GM19397 (cell line): ENCODE measurements around the gene HGF.
"Not testable (repeated sequence)": the region's sequence is repeated elsewhere in the genome, so short reads cannot be mapped to it uniquely, and the experiment has no call there.

Experiments used
- ATAC-seq: cut with Tn5 transposase; IDR thresholded peaks from one replicate; pipeline ENCODE4 v1.9.1; 2021; ENCODE audit warnings: mild to moderate bottlenecking, moderate library complexity; ENCODE audit not compliant: unreplicated experiment

Gene HGF

GRCh38 chr7:81769891-81770727 is at the start of gene HGF:
HGF (minus strand) TSS chr7:81770047; CDS start chr7:81769971, 76 bp downstream.
- ATAC-seq: no peak

GRCh38 chr7:81816312-81816711 is 46.5 kb upstream of the HGF start:
- ATAC-seq: no peak

DNA sequence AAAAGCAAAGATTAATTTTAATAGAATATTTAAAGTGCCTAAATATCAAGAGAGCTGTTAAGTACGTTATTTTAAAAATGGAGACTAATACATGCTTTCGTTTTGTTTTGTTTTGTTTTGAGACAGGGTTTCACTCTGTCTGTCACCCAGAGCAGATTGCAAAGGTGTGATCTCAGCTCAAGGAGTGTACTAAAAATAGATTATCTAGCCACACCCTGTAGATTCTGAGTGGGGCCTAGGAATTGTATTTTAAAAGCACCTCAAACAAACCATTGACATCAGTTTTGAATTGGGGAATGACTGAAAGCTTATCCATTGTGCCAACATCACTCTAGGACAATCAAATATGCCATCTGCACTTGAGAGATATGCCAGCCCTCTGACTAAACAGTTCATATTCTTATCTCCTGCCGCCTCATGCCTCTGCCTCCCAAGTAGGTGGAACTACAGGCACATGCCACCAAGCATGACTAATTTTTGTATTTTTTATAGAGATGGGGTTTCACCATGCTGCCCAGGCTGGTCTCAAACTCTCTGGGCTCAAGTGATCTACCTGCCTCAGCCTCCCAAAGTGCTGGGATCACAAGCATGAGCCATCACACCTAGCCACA is 43.1 kb upstream of the HGF start:
- peak; percentile 57 for ATAC-seq

DNA sequence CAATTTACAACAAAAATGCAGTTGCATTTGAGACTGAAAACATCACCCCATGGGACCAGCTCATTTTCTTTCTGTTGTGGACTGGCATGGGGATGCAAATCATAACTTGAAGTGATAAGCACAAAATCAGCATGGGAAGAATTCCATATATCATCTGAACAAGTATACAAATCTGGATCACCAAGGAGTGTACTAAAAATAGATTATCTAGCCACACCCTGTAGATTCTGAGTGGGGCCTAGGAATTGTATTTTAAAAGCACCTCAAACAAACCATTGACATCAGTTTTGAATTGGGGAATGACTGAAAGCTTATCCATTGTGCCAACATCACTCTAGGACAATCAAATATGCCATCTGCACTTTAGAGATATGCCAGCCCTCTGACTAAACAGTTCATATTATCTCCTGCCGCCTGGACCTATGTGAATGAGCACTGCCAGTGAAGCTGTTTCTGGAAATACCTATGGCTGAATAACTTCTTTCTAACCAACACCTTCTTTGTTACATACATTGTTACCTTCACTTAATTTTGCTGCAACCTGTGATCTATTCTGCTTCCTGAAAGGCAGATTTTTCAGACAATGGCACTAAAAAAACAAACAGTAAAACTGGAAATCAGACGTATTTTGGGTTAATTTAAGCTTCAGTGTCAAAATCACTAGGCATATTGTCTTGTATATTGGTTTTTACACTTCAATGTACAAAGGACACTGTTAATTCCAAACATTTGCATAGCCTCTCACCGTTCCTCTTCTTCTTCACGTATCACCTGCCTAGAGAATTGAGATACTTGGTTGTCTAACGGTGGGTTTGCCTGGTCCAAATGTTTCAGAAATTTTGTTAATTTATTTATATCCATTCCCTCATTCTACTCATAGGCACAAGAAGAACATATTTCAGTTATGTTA is 42.4 kb upstream of the HGF start:
- no peak for ATAC-seq

GRCh38 chr7:81810476-81811155 is 40.8 kb upstream of the HGF start:
- no peak for ATAC-seq

DNA sequence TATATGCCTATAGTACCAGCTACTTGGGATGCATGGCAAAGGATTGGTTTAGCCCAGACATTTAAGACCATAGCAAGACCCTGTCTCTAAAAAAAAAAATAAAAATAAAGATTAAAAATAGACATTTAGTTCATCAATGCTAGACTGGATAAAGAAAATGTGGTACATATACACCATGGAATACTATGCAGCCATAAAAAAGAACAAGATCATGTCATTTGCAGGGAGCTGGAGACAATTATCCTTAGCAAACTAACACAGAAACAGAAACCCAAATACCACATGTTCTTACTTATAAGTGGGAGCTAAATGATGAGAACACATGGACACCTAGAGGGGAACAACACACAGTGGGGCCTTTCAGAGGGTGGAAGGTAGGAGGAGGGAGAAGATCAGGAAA is 38.5 kb upstream of the HGF start:
- ATAC-seq: not testable (repeated sequence)

- ATAC-seq: no peak
These were observed 33.4 kb upstream of the HGF start for GRCh38 chr7:81803267-81803666.

GRCh38 chr7:81802251-81802650 is 32.4 kb upstream of the HGF start:
- ATAC-seq: no peak

DNA sequence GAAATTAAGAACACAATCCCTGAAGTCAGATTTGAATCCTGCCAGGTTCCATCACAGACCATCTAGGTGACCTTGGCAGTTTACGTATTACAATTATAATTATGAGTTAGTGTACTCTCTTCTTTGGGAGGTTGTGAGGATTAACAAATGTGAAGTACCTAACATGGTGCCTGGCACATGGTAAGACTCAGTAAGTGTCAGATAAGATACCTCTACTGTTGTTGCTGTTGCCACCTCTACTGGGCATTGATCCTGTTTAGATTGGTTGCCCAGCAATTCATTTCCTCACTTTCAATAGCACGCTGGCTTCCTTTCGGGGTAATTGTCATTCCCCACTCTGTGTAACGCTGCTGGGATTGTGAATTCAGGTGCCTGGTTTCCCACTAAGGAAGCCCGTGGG is 31.7 kb upstream of the HGF start:
- no peak for ATAC-seq

- ATAC-seq: no peak
These were observed 22.0 kb upstream of the HGF start for GRCh38 chr7:81791568-81792518.

- ATAC-seq: no peak
These were observed 20.8 kb upstream of the HGF start for GRCh38 chr7:81790686-81791085.

DNA sequence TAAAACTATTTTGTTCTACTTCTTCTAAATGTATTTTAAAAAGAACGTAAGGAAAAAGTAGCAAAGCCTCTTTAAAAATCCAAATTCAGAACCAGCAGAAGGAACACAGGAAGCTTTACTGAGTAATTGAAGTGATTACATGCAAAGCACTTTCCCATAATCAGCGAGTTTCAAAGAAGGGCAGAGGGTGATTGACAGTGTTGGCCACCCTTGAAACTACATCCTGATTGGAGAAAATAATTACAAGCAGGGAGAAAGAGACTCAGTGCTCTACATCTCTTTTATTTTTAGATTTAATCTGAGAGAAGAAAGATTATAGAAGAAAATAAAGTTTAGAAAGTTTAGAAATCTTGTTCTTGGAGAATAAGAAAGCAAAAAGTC is 20.3 kb upstream of the HGF start:
- ATAC-seq: no peak

DNA sequence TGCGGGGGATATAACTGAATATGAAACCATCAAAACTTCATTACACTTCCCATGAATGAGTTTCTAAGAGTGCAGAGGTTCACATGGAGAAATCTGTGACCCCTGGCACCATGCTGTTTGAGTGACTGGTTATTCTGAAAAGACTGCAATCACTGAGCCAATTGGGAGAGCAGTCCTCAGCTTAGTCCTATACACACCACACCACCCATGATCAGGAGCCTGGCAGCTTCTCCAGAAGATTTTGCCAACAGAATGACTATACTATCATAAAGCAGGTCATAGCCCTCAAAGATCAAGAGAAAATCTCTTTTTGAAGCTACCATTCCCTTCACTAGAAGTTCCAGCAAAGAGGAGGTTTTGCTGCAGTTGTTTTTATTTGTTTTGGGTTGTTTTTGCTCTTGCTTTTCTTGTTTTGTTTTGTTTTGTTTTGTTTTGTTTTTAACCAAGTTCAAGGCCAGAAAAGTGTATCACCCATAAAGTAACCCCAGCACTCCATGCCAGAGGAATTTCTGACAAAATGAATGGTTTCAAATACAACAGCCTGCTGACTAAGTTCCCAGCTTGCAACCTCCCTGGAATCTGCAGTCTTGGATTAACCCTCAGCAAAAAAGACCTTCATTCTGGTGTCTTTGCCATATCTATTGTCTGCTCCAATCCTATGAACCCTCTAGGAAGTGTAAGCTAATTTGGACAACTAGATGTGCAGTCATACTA is 19.7 kb upstream of the HGF start:
- no peak for ATAC-seq

DNA sequence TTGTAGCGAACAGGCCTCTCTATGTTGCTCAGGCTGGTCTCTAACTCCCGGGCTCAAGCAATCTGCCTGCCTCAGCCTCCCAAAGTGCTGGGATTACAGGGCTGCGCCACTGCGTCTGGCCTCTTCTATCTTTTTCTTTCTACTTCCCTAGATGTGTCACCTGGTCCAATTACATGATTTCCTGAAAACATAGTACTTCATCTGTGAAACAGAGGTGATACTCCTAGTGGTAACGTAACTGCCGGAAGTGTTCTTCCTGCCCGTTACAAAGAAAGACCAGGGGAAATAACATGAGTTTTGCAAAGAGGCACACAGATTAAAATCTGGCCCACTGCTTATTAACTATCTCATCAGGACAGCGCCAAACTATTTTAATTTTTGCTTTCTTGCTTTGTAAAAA is 18.4 kb upstream of the HGF start:
- ATAC-seq: no peak

DNA sequence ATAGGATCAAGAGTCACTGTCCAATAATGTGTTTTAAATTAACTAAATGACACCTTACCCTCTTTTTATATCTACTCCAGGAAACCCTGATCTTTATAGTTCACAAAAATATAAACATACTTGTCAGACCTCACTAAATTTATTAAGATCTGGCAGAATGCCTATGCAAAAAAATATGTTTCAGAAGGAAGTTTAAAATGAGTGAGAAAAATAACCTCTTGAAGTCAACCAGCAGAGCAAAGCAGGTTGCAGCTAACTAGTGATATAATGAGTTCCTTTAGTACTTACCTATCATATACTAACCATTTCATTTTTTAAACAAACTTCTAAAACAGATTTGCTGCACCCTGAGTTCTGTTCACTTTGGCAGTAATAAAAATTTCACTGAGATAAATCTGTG is 14.0 kb upstream of the HGF start:
- ATAC-seq: no peak

DNA sequence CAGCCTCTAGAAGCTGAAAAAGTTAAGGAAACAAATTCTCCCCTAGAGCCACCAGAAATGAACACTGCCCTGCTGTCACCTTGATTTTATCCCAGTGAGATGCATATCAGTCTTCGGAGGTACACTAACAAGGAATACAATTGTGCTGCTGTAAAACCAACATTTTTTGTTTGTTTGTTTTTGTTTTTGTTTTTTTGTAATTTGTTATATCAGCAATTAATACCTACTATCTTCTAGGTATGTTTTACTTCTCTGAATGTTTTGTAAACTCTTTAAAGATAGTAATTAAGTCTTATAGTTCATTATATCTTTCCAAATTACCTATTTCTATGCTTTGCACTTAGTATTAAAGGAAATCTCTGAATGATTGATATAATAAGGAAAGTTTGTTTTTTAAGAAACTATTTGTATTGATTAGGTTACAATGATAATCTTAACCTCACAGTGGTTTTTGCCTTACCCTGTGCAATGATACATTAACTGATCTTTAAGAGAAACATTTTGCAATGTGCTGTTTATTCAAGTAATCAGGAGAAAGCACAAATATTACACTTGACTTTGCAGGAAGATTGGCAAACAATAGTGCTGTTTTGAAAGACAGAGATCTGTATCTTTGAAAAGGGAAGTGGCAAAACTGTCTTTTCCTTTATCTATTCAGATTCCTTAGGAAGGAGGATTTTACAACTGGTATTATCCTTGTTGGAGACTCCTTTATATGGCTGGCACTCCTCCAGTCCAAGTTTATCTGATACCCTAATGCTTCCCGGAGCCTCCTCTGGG is 11.3 kb upstream of the HGF start:
- no peak for ATAC-seq

GRCh38 chr7:81779706-81780105 is 9.9 kb upstream of the HGF start:
- ATAC-seq: no peak

DNA sequence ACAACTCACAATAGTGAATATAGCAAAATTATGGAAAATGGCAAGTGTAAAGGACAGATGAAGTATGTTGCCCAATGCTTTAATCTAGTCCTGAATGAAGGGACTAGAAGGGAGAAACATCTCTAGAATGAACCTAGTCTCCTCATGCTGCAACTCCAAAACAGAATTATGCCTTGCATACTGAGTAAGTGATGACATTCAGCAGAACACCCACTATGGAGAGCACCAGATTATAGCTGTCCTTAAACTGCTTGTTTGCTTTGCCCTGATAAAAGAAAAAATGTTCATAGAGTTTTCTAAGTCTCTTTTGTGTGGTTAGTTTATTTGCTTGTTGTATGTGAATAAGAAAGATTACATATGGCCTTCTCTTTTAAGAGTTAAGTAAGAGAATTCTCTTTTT is 7.8 kb upstream of the HGF start:
- ATAC-seq: no peak
